Right renal pelvis (tissue), 4 donors: Measurements from ENCODE around the gene GNMT. TPM values are rescaled to one million over a fixed set of nuclear protein-coding genes. Genes with fewer than 3 reads are reported as not detected.

Source experiments
- DNase-seq, 4 donors: peaks; one replicate each; pipeline ENCODE4 v3.0.0-alpha.2; 2013; ENCODE audit warnings: low read depth in 4 of 4, low spot score in 3 of 4, missing footprints in 1 of 4
- polyA plus RNA-seq, 4 donors: library from polyadenylated mRNA; unstranded; fragments of 120-200 nt; gene quantifications; one replicate each; pipeline ENCODE4 v1.2.1, GENCODE V29; 2013; ENCODE audit not compliant: insufficient read length in 4 of 4

Gene GNMT
- polyA plus RNA-seq, 4 donors = 0.72 to 1.1 (median 0.95) TPM

DNA sequence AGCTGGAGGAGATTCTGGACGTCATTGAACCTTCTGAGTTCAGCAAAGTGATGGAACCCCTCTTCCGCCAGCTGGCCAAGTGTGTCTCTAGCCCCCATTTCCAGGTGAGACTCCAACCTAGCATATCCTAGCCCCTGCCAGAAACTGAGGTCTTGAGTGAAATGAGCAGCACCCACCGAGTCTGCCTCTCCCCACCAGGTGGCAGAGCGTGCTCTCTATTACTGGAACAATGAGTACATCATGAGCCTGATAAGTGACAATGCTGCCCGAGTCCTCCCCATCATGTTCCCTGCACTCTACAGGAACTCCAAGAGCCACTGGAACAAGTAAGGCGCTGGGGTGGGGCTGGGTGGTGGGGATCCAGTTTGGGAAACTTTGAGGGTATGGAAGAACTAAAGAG is 48.6 kb downstream of the GNMT start:
- no peak for DNase-seq

DNA sequence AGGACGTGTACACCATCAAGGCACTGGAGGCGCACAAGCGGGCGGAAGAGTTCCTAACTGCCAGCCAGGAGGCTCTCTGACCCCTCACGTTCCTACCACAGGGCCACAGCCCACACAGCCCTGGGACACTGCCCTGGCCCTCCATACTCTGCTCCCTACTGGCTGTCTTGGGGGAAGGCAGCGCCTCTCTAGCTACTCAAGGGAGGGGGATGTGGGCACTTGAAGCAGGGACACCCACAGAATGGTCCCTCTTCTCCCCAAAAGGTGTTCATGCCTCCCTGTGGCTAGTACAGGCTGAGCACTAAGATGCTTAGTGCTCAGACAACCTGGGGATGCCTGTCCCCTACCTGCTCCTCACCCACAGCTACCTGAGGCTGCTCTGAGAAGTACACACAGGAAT is 50.7 kb downstream of the GNMT start:
- DNase-seq = no peak

DNA sequence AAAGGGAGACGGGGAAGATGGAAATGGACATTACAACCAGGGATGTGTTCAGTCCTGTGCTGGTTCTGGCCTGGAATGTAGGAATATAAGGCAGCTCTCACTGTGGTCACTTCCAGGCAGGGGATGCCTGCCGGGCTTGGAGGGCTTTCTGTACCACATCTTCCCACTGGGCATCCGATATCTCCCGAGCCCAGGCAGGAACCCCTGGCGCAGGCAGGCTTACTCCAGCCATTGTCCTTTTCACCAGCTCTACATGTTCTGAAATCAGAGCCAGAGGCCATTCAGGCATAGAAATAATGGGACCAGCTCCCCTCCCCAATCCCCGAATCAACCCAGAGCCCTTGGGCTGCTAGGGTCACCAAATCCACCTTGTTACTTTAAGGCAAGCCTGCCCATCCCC is 51.8 kb downstream of the GNMT start:
- no peak for DNase-seq

DNA sequence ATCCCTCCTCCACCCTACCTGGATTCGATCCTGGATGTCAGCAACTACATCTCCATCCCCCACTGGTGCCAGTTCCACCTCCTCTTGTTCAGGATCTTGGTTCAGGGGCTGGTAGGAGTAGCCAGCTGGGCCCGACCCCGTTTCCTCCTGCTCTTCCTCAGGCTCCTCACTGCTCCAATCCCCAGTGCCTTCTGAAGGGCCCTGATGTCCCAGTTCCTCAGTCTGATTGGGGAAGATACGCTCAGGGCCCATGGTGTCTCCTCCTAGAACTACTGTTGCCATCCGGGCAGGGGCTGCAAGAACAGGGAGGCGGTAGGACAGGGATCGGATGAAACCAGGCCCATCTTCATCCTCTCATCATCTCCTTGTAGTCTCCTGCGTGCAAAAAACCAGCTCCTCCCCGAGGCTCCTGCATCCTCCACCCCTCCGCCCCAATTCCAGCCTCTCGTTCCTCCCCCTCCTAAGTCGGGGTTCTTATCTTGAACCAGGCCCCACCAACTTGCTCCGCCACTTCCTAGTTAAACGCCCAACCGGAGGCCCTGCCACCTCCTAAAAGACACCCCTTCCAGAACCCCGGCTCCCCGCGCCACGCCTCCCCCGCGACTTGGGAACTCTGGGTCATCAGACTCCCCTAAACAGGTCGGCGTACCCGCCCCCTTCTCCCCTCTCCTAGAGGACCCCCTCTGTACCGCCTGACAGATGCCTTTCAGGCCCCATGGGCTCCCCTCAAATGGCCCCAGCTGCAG is 52.7 kb downstream of the GNMT start:
- DNase-seq = no peak

Other genes with a start within 250 kb of the GNMT start
- gene PRPH2, start 238.2 kb upstream of the GNMT start, polyA plus RNA-seq = 1 to 10 TPM; 1.8 to 4.3 (median 2.9) TPM
- gene TBCC, start 214.7 kb upstream of the GNMT start, polyA plus RNA-seq = 10 to 100 TPM; 23.2 to 25.3 (median 23.6) TPM
- gene BICRAL, start 178.7 kb upstream of the GNMT start, polyA plus RNA-seq = 10 to 100 TPM; 14.7 to 18.1 (median 16.1) TPM
- 100 to 1,000 TPM; 104 to 119 (median 111) TPM for gene RPL7L1, start 81.1 kb upstream of the GNMT start, polyA plus RNA-seq
- under 1 TPM in 3 of 4 donors, not detected in 1; 0.15 to 0.36 (median 0.30) TPM for gene PTCRA, start 44.7 kb upstream of the GNMT start, polyA plus RNA-seq
- 10 to 100 TPM; 54.2 to 65.9 (median 61.5) TPM for gene CNPY3, start 31.3 kb upstream of the GNMT start, polyA plus RNA-seq
- gene PEX6, start 18.4 kb downstream of the GNMT start, polyA plus RNA-seq = 10 to 100 TPM; 20.5 to 24.5 (median 22.4) TPM
- gene PPP2R5D, start 23.8 kb downstream of the GNMT start, polyA plus RNA-seq = 10 to 100 TPM; 63.3 to 70.8 (median 66.6) TPM
- gene MEA1, start 53.2 kb downstream of the GNMT start, polyA plus RNA-seq = 10 to 100 TPM; 86.6 to 99.6 (median 89.4) TPM
- 100 to 1,000 TPM in 2 of 4 donors, 10 to 100 TPM in 2; 98.2 to 109 (median 99.7) TPM for gene KLHDC3, start 53.5 kb downstream of the GNMT start, polyA plus RNA-seq
- 10 to 100 TPM; 56.2 to 59.8 (median 59.4) TPM for gene RRP36, start 60.9 kb downstream of the GNMT start, polyA plus RNA-seq
- gene CUL7, start 93.1 kb downstream of the GNMT start, polyA plus RNA-seq = 10 to 100 TPM; 49.4 to 56.9 (median 50.7) TPM
- gene MRPL2, start 98.7 kb downstream of the GNMT start, polyA plus RNA-seq = 10 to 100 TPM; 60.4 to 71.6 (median 62.7) TPM
- 10 to 100 TPM; 46.2 to 60.0 (median 53.8) TPM for gene KLC4, start 98.9 kb downstream of the GNMT start, polyA plus RNA-seq
- gene PTK7, start 115.6 kb downstream of the GNMT start, polyA plus RNA-seq = 100 to 1,000 TPM; 234 to 249 (median 244) TPM
- 10 to 100 TPM; 31.3 to 33.1 (median 31.5) TPM for gene SRF, start 210.5 kb downstream of the GNMT start, polyA plus RNA-seq
- 10 to 100 TPM; 29.7 to 35.3 (median 32.5) TPM for gene CUL9, start 221.4 kb downstream of the GNMT start, polyA plus RNA-seq